ENCODE data around the gene EXOC1. TPM values are rescaled to one million over a fixed set of nuclear protein-coding genes. Genes with fewer than 3 reads are reported as not detected.

The EXOC1 gene, protein sequence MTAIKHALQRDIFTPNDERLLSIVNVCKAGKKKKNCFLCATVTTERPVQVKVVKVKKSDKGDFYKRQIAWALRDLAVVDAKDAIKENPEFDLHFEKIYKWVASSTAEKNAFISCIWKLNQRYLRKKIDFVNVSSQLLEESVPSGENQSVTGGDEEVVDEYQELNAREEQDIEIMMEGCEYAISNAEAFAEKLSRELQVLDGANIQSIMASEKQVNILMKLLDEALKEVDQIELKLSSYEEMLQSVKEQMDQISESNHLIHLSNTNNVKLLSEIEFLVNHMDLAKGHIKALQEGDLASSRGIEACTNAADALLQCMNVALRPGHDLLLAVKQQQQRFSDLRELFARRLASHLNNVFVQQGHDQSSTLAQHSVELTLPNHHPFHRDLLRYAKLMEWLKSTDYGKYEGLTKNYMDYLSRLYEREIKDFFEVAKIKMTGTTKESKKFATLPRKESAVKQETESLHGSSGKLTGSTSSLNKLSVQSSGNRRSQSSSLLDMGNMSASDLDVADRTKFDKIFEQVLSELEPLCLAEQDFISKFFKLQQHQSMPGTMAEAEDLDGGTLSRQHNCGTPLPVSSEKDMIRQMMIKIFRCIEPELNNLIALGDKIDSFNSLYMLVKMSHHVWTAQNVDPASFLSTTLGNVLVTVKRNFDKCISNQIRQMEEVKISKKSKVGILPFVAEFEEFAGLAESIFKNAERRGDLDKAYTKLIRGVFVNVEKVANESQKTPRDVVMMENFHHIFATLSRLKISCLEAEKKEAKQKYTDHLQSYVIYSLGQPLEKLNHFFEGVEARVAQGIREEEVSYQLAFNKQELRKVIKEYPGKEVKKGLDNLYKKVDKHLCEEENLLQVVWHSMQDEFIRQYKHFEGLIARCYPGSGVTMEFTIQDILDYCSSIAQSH
- 10 to 100 TPM; 19.1 to 21.4 TPM for total RNA-seq

DNA sequence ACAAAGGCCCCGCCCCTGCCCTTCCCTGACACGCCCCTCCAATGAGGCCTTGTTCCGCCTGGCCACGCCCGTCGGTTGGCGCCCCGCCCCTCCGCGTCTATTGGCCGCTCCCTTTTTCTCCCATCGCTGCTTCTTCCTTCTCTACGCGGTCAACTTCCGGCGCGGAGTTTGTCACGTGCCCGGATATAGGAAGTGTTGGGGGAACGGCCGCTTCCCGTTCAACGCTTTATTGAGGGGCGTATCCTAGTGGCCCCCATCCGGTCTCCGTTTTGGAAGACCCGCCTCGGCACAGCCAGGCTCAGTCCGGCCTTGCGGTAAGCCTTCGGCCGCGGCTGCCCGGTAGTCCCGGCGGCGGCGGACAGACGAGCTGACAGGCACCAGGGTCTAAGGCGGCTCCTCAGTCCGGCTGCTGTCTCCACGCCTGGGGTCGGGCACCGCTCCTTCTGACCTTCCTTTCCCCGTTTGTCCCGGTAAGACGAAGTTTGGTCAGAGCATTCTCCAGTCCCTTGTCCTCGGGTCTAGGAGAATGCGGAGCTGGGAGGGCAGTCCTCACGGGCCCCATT is at the start of gene EXOC1:
Gene EXOC1, plus strand, starts transcription at position 165 of the 563 bp plus-strand sequence. CDS start 4,676 bp downstream, outside the sequence.
- no peak within 1 kb of the TSS for H3K4me3 Mint-ChIP-seq

DNA sequence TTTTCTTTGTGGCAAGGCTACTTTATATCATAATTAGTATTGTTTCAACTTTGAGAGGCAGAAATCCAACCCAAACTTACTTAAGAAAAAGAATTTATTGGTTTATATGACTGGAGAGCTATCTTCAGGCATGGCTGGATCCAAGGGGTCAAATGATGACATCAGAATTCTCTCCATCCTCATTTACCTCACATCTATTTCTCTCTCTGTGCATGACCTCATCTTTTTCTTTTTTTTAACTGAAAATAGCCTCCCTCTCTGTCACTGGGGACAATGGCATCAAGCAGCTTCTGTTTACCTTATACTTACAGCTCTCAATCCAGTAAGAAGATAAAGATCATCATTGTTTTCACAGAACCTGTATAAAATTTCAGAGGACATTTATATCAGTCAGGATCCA is 45.9 kb upstream of the EXOC1 start:
- Mint-ChIP-seq H3K4me3 (no peak overlapping the region), H3K27ac (no peak overlapping the region), H3K36me3 (ENCODE audit: low read depth) (no peaks in the 10 kb centered on the region), H3K9me3 (ENCODE audit: low read depth) (no peaks in the 10 kb centered on the region), H3K27me3 (peaks cover 16% of the 10 kb centered on the region), H3K4me1 (no peaks in the 10 kb centered on the region)
- intact Hi-C loops (cut with DNase I, micrococcal nuclease): no loop called here
- no peak for ATAC-seq
- CTCF ChIA-PET: no interaction called here
- no peak for DNase-seq
- POLR2A ChIA-PET: no interaction called here

More for the DNA sequence above, at the start of gene EXOC1:
- ChIA-PET POLR2A (no interaction called here), CTCF (interaction anchor here (0.5 to 1.8 kb wide), 4 partner anchors 9 to 457 kb away, joined by 3 to 7 read pairs (median 4); no protein-coding TSS in a partner anchor)
- intact Hi-C loops (cut with DNase I, micrococcal nuclease): loop anchor here (1.0 to 10.0 kb wide), 15 partner anchors 95 to 1789 kb away; partner anchors contain the start of genes CEP135 (in 2 of the 2), CLOCK (in 2 of the 2), POLR2B (in 2 of the 2) and TMEM165 (in 2 of the 2)
- Mint-ChIP-seq H3K36me3 (ENCODE audit: low read depth) (peaks cover 15% of the 10 kb centered on the region), H3K9me3 (ENCODE audit: low read depth) (no peaks in the 10 kb centered on the region), H3K4me1 (peaks cover 35% of the 10 kb centered on the region), H3K27ac (peak within 1 kb of the TSS; percentile 83), H3K27me3 (no peaks in the 10 kb centered on the region)
- peak; percentile 98 for ATAC-seq
- peak; percentile 99 for DNase-seq

DNA sequence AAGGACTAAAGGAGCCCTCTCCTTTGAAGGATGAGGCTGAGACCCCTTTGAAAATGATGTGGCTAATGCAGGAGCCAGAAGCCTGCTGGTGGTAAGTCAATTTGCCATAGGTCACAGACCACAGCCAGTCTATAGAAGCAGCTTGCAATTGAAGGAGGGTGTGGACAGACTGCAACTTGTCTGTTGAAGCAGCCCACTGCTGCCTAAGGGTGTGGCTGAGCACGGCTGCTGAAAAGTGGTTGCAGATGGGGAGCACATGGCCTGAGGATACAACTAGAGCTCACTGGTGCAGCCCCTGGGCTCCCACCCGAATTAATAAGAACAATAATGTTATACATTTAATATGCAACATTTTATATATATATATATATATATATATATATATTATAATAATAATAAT is 45.3 kb upstream of the EXOC1 start:
- H3K4me3 Mint-ChIP-seq: no peak overlapping the region
- H3K27ac Mint-ChIP-seq: no peak overlapping the region
- CTCF ChIA-PET: interaction anchor here (0.6 kb wide), 1 partner anchor 914 kb away, joined by 3 read pairs; no protein-coding TSS in a partner anchor
- DNase-seq (no peak), ATAC-seq (no peak)
- H3K4me1 Mint-ChIP-seq: no peaks in the 10 kb centered on the region
- POLR2A ChIA-PET: no interaction called here
- intact Hi-C loops (cut with DNase I, micrococcal nuclease): no loop called here
- no peaks in the 10 kb centered on the region for H3K9me3 Mint-ChIP-seq (ENCODE audit: low read depth)
- no peaks in the 10 kb centered on the region for H3K36me3 Mint-ChIP-seq (ENCODE audit: low read depth)
- peaks cover 14% of the 10 kb centered on the region for H3K27me3 Mint-ChIP-seq

DNA sequence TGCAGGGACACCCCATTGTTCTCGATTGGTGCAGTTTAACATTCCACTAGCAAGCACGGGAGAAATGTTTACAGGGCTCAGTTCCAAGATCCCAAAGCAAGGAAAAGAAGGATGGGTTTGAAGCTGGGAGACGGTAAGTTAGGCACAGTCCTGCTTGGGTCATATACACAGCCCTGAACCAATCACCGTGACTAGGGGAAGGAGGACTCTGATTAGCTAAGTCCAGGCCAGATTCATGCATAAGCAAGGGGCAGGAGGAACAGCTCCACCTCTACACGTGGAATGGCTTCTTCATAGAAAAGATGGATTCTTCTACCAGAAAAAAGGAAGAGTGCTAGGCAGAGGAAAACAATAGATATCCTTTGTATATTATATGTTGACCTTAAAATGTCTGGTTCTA is 44.8 kb upstream of the EXOC1 start:
- H3K36me3 Mint-ChIP-seq (ENCODE audit: low read depth): no peaks in the 10 kb centered on the region
- H3K27ac Mint-ChIP-seq: no peak overlapping the region
- no peak for ATAC-seq
- H3K9me3 Mint-ChIP-seq (ENCODE audit: low read depth): no peaks in the 10 kb centered on the region
- DNase-seq: no peak
- CTCF ChIA-PET: interaction anchor here (0.6 kb wide), 1 partner anchor 913 kb away, joined by 3 read pairs; no protein-coding TSS in a partner anchor
- peaks cover 13% of the 10 kb centered on the region for H3K27me3 Mint-ChIP-seq
- no peak overlapping the region for H3K4me3 Mint-ChIP-seq
- no peaks in the 10 kb centered on the region for H3K4me1 Mint-ChIP-seq
- POLR2A ChIA-PET: no interaction called here
- intact Hi-C loops (cut with DNase I, micrococcal nuclease): no loop called here

DNA sequence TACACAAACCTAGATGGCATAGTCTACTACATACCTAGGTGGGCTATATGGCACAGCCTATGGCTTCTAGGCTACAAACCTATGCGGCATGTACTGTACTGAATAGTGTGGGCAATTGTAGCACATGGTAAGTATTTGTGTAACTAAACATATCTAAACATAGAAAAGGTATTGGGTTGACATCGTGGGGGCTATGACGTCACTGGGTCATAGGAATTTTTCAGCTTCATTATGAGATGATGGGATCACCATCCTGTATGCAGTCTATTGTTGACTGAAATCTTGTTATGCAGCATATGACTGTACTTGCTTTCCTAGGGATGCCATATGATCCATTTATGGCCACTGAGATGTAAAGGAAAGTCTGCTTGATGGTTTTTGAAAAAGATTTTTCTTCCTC is 35.8 kb upstream of the EXOC1 start:
- CTCF ChIA-PET: interaction anchor here (0.6 kb wide), 1 partner anchor 139 kb away, joined by 3 read pairs; no protein-coding TSS in a partner anchor
- Mint-ChIP-seq H3K36me3 (ENCODE audit: low read depth) (no peaks in the 10 kb centered on the region), H3K27ac (no peak overlapping the region), H3K27me3 (peaks cover 20% of the 10 kb centered on the region), H3K4me1 (peaks cover 7% of the 10 kb centered on the region), H3K9me3 (ENCODE audit: low read depth) (no peaks in the 10 kb centered on the region), H3K4me3 (no peak overlapping the region)
- DNase-seq (no peak), ATAC-seq (no peak)
- intact Hi-C loops (cut with DNase I, micrococcal nuclease): no loop called here
- POLR2A ChIA-PET: no interaction called here

DNA sequence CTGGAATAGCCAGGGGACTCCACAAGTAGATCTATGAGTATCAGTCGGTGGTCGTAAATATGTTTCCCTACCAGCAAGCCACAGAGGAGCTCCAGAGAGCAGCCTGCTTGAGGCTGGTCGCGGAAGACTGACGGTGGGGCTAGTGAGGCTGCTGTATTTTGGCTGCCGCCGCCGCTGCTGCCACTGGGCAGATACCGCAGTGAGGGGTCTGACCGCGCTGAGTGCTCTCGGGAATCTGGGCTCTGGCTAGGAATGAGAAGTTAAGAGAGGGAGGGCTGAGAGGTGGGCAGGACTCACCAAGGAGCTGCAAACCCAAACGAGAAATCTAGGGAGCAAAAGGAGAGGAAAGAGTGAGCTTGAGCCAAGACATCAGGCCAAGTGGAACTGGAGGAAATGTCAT is 33.8 kb upstream of the EXOC1 start, which contains the start of gene EXOC1L:
Gene EXOC1L, plus strand, starts transcription at position 157 of the 400 bp plus-strand sequence. Its CDS starts 237 bp downstream, at position 394.
- ATAC-seq (no peak), DNase-seq (peak; percentile 16)
- Mint-ChIP-seq H3K36me3 (ENCODE audit: low read depth) (no peaks in the 10 kb centered on the region), H3K27me3 (peaks cover 20% of the 10 kb centered on the region), H3K27ac (no peak within 1 kb of the TSS), H3K4me1 (peaks cover 7% of the 10 kb centered on the region), H3K4me3 (peak within 1 kb of the TSS; percentile 20), H3K9me3 (ENCODE audit: low read depth) (no peaks in the 10 kb centered on the region)
- intact Hi-C loops (cut with DNase I, micrococcal nuclease): no loop called here
- CTCF ChIA-PET: interaction anchor here (1.3 kb wide), 1 partner anchor 47 kb away, joined by 3 read pairs; no protein-coding TSS in a partner anchor
- POLR2A ChIA-PET: no interaction called here

DNA sequence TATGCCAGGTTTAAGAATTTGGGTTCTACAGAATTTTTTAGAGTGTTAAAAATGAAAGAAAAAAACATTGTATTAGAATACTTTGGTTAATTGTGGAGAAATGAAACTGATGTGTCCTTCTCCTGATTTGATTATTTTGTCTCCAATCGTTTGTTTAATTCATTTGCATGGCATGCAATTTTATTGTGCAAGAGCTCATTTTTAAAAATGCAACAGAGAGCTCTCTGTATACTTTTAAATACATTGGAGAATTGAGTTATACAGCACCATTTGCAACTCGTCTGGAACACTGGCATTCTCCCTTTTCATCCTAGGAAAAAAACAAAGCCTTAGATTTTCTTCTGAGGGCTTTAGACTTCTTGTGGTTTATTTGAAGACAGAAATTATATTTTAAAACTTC is 33.2 kb upstream of the EXOC1 start:
- intact Hi-C loops (cut with DNase I, micrococcal nuclease): no loop called here
- H3K27me3 Mint-ChIP-seq: peaks cover 22% of the 10 kb centered on the region
- H3K9me3 Mint-ChIP-seq (ENCODE audit: low read depth): no peaks in the 10 kb centered on the region
- CTCF ChIA-PET: interaction anchor here (1.3 kb wide), 1 partner anchor 46 kb away, joined by 3 read pairs; no protein-coding TSS in a partner anchor
- POLR2A ChIA-PET: no interaction called here
- no peak overlapping the region for H3K4me3 Mint-ChIP-seq
- peaks cover 7% of the 10 kb centered on the region for H3K4me1 Mint-ChIP-seq
- H3K27ac Mint-ChIP-seq: no peak overlapping the region
- H3K36me3 Mint-ChIP-seq (ENCODE audit: low read depth): no peaks in the 10 kb centered on the region
- DNase-seq (no peak), ATAC-seq (no peak)

DNA sequence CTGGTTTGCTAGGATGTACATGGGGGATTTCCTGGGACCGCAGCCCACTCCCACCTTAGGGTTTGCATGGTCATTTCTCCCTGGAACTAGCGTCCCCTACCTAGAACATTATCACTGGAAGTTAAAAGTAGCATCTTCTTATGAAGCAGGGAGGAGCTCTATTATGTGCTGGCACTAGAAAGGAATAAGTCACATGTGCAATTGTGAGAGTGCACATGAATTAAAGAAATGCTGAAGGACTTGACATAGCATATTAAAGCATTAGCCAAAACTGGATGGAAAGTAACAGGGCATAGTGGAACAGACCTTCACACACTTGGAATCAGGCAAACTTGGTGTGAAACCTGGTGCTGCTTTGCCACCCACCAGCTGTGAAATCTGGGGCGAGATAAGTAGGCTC is 31.1 kb upstream of the EXOC1 start:
- ChIA-PET CTCF (interaction anchor here (1.5 kb wide), 1 partner anchor 11 kb away, joined by 5 read pairs; no protein-coding TSS in a partner anchor), POLR2A (interaction anchor here (0.6 kb wide), 1 partner anchor 1763 kb away, joined by 5 read pairs; no protein-coding TSS in a partner anchor)
- peaks cover 8% of the 10 kb centered on the region for H3K4me1 Mint-ChIP-seq
- no peaks in the 10 kb centered on the region for H3K9me3 Mint-ChIP-seq (ENCODE audit: low read depth)
- no peaks in the 10 kb centered on the region for H3K36me3 Mint-ChIP-seq (ENCODE audit: low read depth)
- intact Hi-C loops (cut with DNase I, micrococcal nuclease): no loop called here
- H3K27me3 Mint-ChIP-seq: peaks cover 30% of the 10 kb centered on the region
- no peak overlapping the region for H3K27ac Mint-ChIP-seq
- ATAC-seq (no peak), DNase-seq (no peak)
- H3K4me3 Mint-ChIP-seq: no peak overlapping the region

DNA sequence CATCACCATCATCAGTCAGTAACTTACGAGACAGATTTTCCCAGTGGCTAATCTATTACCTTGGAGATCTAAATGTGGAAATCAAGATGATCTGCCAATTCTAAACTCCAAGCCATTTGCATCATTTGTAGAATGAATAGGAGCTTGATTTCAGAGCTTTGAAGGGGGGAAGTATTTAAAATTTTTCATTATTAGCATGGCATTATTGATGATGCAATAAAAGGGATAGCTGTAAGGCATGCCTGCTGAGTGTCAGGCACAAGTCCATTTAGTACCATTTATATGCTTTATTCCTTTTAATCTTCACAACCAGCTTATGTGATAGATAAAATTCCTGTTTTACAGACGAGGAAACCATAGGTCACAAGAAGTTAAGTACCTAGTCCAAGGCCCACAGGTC is 28.6 kb upstream of the EXOC1 start:
- ChIA-PET CTCF (interaction anchor here (0.6 to 1.5 kb wide), 3 partner anchors 11 to 42 kb away, joined by 3 to 7 read pairs (median 3); no protein-coding TSS in a partner anchor), POLR2A (no interaction called here)
- Mint-ChIP-seq H3K4me1 (peaks cover 3% of the 10 kb centered on the region), H3K9me3 (ENCODE audit: low read depth) (no peaks in the 10 kb centered on the region), H3K4me3 (no peak overlapping the region), H3K27me3 (peaks cover 26% of the 10 kb centered on the region), H3K36me3 (ENCODE audit: low read depth) (no peaks in the 10 kb centered on the region), H3K27ac (no peak overlapping the region)
- no peak for ATAC-seq
- intact Hi-C loops (cut with DNase I, micrococcal nuclease): no loop called here
- DNase-seq: no peak

DNA sequence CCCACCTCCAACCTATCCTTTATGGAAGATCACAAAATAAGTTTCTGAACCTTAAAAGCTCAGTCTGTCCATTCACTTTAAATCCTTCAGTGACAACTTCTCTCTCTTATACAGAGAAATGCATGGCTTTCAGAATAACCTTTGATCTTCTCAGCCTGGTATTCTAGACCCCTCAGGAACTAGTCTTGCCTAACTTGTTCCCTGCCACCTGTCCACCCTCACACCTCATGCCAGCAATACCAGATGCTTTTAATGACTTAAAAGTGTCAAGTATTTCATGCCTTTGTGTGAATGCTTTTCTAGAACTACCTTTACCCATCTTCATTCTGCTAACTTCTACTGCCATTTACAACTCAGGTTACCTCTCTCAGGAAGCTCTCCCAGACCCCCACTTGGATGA is 26.5 kb upstream of the EXOC1 start:
- Mint-ChIP-seq H3K27ac (no peak overlapping the region), H3K4me3 (no peak overlapping the region), H3K27me3 (peaks cover 28% of the 10 kb centered on the region), H3K9me3 (ENCODE audit: low read depth) (no peaks in the 10 kb centered on the region), H3K4me1 (peaks cover 1% of the 10 kb centered on the region), H3K36me3 (ENCODE audit: low read depth) (no peaks in the 10 kb centered on the region)
- ATAC-seq: no peak
- POLR2A ChIA-PET: no interaction called here
- intact Hi-C loops (cut with DNase I, micrococcal nuclease): loop anchor here in 1 of 2 experiments (2.0 kb wide), 1 partner anchor 24 kb away; no protein-coding TSS in a partner anchor
- DNase-seq: no peak
- CTCF ChIA-PET: no interaction called here

DNA sequence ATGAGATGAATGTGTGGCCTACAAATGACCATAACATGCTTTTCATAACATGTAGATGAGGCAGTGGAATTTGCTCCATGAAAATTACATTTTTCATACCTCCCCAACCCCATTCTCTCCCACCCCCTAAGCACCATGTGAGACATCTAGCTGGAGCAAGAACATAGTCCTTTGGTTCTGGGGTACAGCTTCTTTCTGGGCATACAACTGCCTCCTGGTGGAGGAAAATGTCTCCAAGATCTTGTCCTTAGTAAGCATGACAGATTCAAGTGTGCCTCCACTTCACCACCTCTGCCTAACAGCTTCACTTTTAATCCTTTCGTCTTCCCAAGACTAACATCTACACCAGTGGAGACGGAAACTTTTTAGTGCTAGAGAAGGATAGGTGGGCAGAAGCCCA is 25.9 kb upstream of the EXOC1 start:
- DNase-seq: no peak
- Mint-ChIP-seq H3K4me3 (no peak overlapping the region), H3K9me3 (ENCODE audit: low read depth) (no peaks in the 10 kb centered on the region), H3K27ac (no peak overlapping the region), H3K36me3 (ENCODE audit: low read depth) (no peaks in the 10 kb centered on the region), H3K4me1 (peaks cover 1% of the 10 kb centered on the region), H3K27me3 (peaks cover 24% of the 10 kb centered on the region)
- intact Hi-C loops (cut with DNase I, micrococcal nuclease): loop anchor here in 1 of 2 experiments (2.0 kb wide), 1 partner anchor 23 kb away; no protein-coding TSS in a partner anchor
- no peak for ATAC-seq
- POLR2A ChIA-PET: no interaction called here
- CTCF ChIA-PET: no interaction called here

Measured in activated CD4-positive, alpha-beta T cell treated with anti-CD3 and anti-CD28 coated beads for 36 hours (primary cell).